GM12873 (cell line): ENCODE measurements around the gene CAMSAP3.

ENCODE experiments used
- CTCF ChIP-seq: IDR thresholded peaks from 2 replicates; pipeline ENCODE4 v1.5.1; 2012; ENCODE audit warnings: low read depth, mild to moderate bottlenecking, moderate library complexity, low read length, control low read depth; ENCODE audit not compliant: insufficient read depth; ENCODE audit errors: missing control alignments

The CAMSAP3 gene

GRCh38 chr19:7637374-7638256 is 42.0 kb downstream of the CAMSAP3 start:
- TF ChIP-seq CTCF, result no peak

- no peak for TF ChIP-seq CTCF
Measured at GRCh38 chr19:7638802-7639465, 43.3 kb downstream of the CAMSAP3 start.

GRCh38 chr19:7639863-7640348 is 44.2 kb downstream of the CAMSAP3 start:
- no peak for TF ChIP-seq CTCF

- no peak for TF ChIP-seq CTCF
Measured at GRCh38 chr19:7640803-7641202, 45.1 kb downstream of the CAMSAP3 start.

GRCh38 chr19:7641290-7642276 is 45.9 kb downstream of the CAMSAP3 start:
- no peak for TF ChIP-seq CTCF

GRCh38 chr19:7642295-7643030 is 46.8 kb downstream of the CAMSAP3 start:
- no peak for TF ChIP-seq CTCF
